ENCODE data around the gene MRPS31.
A peak's percentile ranks its signal among the peaks of the same experiment; 100 is the strongest.
"Not testable (repeated sequence)": the region's sequence is repeated elsewhere in the genome, so short reads cannot be mapped to it uniquely, and the experiment has no call there.

MRPS31 gene

GRCh38 chr13:40789275-40790153 is 18.5 kb upstream of the MRPS31 start, which contains the start of gene SLC25A15:
Gene SLC25A15 (plus strand): TSS chr13:40789611. CDS start chr13:40793227, 3,616 bp downstream.
- DNase-seq: peak; percentile 26

GRCh38 chr13:40788540-40789274 is 17.7 kb upstream of the MRPS31 start:
- not testable (repeated sequence) for DNase-seq

- no peak for DNase-seq
These were observed 16.1 kb upstream of the MRPS31 start for GRCh38 chr13:40787062-40787461.

GRCh38 chr13:40786568-40786996 is 15.6 kb upstream of the MRPS31 start:
- DNase-seq: no peak

- no peak for DNase-seq
These were observed 13.6 kb upstream of the MRPS31 start for GRCh38 chr13:40784540-40784939.

- DNase-seq: not testable (repeated sequence)
These were observed 12.0 kb upstream of the MRPS31 start for GRCh38 chr13:40782971-40783370.

GRCh38 chr13:40781717-40782116 is 10.7 kb upstream of the MRPS31 start:
- no peak for DNase-seq

GRCh38 chr13:40780822-40781401 is 9.9 kb upstream of the MRPS31 start:
- DNase-seq: no peak

GRCh38 chr13:40779796-40780285 is 8.9 kb upstream of the MRPS31 start:
- no peak for DNase-seq

- no peak for DNase-seq
These were observed 8.1 kb upstream of the MRPS31 start for GRCh38 chr13:40779049-40779448.

- no peak for DNase-seq
These were observed 6.8 kb upstream of the MRPS31 start for GRCh38 chr13:40777809-40778175.

- peak; percentile 49 for DNase-seq
These were observed 6.3 kb upstream of the MRPS31 start for GRCh38 chr13:40777166-40777808.

- DNase-seq: no peak
These were observed 5.7 kb upstream of the MRPS31 start for GRCh38 chr13:40776681-40777165.

- DNase-seq: no peak
These were observed 5.2 kb upstream of the MRPS31 start for GRCh38 chr13:40776232-40776631.

- no peak for DNase-seq
These were observed 3.7 kb upstream of the MRPS31 start for GRCh38 chr13:40774672-40775071.

GRCh38 chr13:40772765-40773473 is 1.9 kb upstream of the MRPS31 start:
- DNase-seq: no peak

- DNase-seq: no peak
These were observed 419 bp downstream of the MRPS31 start for GRCh38 chr13:40770609-40770933.

- DNase-seq: no peak
These were observed 1.0 kb downstream of the MRPS31 start for GRCh38 chr13:40769970-40770369.

GRCh38 chr13:40765602-40766001 is 5.4 kb downstream of the MRPS31 start:
- DNase-seq: no peak

GRCh38 chr13:40764587-40765403 is 6.2 kb downstream of the MRPS31 start:
- no peak for DNase-seq

- no peak for DNase-seq
These were observed 8.1 kb downstream of the MRPS31 start for GRCh38 chr13:40762849-40763248.

Data from NCI-H1694 (cell line).